ENCODE data around the gene APP.
"Not testable (repeated sequence)": the region's sequence is repeated elsewhere in the genome, so short reads cannot be mapped to it uniquely, and the experiment has no call there.

The APP gene

GRCh38 chr21:26022598-26023337 lies 147.8 kb downstream of the APP start:
- not testable (repeated sequence) for DNase-seq (ENCODE audit: low spot score)

DNA sequence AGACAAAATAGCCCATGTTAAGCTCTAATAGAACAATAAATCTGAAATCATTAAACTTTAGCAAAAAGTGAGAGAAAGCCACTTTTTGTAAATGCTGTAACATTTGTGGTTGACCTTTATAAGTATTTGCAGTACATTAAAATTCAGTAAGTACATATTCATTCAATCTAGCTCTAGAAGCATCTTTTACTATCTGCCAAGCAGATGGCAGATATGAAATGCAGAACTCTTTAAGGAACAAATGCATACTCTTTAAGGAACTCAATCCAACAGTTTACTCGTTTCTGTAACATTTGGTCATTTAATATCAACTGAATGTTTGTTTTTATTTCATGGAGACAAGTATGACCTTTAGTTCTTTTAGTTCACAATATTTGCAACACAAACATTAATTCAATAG lies 150.1 kb downstream of the APP start:
- no peak for DNase-seq (ENCODE audit: low spot score)

DNA sequence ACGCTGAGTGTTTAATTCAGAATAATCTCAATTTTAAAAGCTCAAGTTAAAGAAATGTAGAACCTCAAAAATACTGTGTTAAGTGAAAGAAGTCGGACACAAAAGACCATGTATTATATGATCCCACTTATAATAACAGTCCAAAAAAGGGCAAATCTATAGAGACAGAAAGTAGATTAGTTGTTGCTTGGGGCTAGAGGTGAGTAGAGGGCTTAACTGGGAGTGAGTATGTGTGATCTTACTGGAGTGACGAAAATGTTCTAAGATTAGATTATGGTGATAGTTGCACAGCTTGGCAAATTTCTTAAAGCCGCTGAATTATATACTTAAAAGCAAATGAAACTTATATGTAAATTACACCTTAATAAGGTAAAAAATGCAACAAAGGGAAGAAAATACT lies 150.5 kb downstream of the APP start:
- DNase-seq (ENCODE audit: low spot score), result no peak

GRCh38 chr21:26019236-26019635 lies 151.3 kb downstream of the APP start:
- no peak for DNase-seq (ENCODE audit: low spot score)

DNA sequence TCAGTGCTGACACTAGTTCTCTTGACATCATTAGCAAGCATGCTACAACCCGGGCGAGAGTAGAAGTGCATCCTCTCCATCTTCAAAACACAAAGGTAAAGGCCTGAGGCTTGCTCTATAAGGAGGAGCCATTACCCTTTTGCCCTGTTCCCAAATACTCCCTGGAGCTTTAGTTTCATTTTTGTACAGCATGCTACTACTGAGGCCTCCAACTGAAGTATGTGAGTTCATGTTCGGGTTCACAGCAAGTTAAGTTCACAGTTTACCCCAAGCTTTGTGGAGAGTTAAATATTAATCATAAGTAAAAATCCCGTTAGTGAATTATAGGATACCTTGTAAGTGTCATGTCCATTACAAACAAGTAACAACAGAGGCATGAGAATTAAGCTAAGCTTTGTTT lies 156.6 kb downstream of the APP start:
- DNase-seq (ENCODE audit: low spot score), result no peak

DNA sequence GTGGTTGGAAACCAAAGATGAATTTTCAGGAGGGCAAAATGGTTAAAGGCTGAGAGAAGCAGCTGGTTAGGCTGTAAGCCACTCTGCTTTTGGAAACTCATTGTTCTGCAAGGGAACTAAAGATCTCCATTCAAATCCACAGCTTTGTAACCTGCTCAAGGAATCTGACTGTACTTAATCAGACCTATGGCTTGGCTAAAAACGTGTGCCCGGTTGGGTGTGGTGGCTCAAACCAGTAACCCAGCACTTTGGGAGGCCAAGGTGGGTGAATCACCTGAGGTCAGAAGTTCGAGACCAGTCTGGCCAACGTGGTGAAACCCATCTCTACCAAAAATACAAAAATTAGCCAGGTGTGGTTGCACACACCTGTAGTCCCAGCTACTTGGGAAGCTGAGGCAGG lies 158.1 kb downstream of the APP start:
- DNase-seq (ENCODE audit: low spot score), result not testable (repeated sequence)

GRCh38 chr21:26011292-26011940 lies 159.2 kb downstream of the APP start:
- DNase-seq (ENCODE audit: low spot score), result no peak

GRCh38 chr21:26007951-26008498 lies 162.5 kb downstream of the APP start:
- peak; percentile 24 for DNase-seq (ENCODE audit: low spot score)

DNA sequence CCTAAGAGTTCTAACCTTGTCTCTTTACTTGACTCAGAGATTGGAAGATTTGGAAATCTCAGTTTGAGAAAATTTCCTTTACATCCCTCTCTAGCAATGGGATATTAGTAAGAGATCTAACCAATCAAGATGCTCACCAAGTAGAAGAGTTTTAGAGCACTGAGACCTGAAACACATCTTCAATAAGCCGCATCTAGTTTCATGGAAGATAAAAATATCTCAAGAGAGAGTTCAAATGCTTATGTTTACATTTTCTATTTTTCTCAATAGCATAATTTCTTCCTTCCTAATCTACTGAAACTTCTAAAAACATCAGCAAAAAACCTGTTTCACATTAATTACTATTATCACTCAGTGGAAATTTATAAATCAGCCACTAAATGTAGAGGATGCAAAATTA lies 165.1 kb downstream of the APP start:
- no peak for DNase-seq (ENCODE audit: low spot score)

DNA sequence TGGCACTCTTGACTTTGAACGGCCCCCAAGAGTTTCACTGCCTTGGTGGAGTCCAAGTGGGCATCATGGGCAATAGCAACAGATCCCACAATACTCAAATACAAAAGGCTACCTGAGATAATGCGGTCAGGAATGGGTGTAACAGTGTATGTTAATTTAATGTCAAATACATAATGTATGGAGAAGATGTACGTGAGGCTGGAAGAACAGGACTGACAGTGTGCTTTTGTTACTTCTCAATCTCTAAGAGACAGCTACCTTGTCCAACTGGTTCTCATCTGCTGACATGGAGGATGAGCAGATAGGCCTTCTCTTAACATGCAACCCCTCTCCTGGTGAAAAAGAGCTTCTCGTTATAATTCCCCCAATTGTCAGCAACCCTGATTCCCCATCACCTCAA lies 167.2 kb downstream of the APP start:
- DNase-seq (ENCODE audit: low spot score), result no peak

DNA sequence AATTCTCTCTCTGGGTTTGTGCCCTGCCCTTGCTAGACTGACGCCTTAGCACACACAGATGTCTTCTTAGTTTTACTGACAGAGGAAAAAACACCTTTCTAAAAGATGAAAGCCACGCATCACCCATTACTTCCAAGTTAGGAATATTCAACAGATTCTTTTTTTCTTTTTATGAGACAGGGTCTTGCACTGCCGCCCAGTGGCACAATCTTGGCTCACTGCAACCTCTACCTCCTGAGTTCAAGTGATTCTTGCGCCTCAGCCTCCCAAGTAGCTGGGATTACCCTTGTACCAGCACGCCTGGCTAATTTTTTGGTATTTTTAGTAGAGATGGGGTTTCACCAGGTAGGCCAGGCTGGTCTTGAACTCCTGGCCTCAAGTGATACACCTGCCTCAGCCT lies 169.2 kb downstream of the APP start:
- no peak for DNase-seq (ENCODE audit: low spot score)

DNA sequence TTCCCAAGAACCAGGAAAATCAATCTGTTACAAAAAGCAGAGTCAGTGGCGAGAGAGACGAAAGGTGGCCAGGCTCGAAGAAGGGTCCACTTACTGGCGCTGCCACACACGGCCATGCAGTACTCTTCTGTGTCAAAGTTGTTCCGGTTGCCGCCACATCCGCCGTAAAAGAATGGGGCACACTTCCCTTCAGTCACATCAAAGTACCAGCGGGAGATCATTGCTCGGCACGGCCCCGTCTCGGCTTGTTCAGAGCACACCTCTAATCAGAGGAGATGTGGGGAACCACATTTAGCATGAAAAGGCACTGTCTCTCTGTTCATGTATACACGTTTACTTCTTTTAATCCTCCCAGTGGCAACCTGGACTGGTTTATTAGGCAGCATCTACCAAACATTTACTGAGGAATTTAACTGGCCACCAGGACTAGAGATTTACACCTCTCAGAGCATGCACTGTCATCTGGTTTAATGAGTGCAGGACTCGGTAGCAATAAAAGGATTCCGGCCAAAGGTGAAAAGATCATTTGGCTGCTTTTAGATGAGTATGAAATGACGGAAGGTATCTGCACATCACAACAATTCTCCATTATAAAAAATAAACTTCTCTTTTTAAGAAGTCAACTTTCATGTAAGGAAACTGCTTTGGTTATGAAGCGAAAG lies 170.5 kb downstream of the APP start:
- DNase-seq (ENCODE audit: low spot score), result no peak

- no peak for DNase-seq (ENCODE audit: low spot score)
Observed at GRCh38 chr21:25997788-25998611, 172.6 kb downstream of the APP start.

DNA sequence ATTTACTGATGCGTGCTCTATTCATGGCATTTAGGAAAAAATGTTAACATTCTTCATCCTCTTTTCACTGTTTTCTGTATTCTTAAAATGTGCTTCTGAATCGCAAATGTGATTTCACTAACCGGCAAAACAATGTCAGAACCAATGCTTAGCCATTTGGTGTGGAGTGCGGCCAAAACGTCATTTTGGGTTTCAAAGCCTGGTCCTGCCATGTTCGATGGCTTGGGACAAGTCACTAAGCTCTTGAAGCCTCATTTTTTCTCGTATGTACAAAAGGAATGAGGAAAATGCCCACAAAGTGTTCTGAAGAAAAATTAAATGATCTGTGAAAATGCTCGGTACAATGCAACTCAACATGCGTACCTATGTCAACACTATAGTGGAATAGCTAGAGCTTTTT lies 175.3 kb downstream of the APP start:
- DNase-seq (ENCODE audit: low spot score), result no peak

DNA sequence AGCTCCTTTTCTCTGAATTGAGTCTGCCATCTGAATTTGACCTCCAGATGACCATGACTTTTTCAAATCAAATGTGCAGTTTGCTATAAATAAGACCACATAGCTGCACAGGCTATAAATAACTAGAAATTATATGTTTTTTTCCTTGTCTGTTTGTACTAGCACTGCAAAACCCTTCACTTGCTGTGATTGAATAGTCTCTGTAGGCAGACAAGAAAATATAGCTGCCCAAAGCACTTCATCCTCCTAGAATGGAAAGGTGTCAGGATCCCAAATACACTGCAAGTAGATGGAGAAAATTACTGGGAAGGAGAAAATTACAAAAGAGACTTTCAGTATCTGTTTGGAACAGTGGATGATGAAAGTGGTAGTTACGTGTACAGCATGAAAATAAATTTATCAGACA lies 175.8 kb downstream of the APP start:
- no peak for DNase-seq (ENCODE audit: low spot score)

GRCh38 chr21:25988738-25989137 lies 181.8 kb downstream of the APP start:
- DNase-seq (ENCODE audit: low spot score), result no peak

DNA sequence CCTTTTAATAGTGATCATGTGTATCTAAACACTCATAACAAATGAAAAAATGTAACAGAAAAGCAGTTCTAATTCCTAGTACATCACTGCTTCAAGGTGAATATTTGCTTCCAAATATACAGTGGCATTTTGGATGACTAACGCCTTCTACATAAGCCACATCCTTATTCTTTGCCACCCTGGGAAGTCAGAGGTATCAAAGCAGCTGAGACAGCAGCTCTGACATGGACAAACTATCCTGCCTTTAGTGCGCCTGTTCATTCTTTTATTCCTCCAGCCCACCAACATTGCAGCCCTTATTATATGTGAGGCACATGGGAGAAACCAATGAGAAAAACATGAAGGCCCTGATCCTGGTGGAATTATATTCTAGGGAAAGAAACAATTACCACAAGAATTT lies 183.0 kb downstream of the APP start:
- DNase-seq (ENCODE audit: low spot score), result no peak

DNA sequence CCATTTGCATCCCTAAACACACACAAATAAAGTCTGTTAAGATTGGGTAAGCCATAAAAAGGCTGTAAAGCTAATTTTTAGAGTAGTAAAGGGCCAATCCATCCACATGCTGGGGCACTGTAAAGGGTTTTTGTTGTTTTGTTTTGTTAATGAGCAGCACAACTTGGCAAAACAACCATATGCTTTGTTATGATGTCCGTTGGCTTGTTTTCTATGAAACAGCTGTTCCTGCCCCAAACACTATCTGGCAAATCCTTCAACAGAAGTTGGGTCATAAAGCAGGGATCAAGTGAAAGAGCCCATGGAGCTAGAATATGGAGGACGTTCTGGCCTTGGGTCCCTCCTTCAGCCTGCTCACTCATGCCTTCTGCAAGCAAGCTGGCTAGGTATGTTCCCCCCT lies 183.6 kb downstream of the APP start:
- no peak for DNase-seq (ENCODE audit: low spot score)

DNA sequence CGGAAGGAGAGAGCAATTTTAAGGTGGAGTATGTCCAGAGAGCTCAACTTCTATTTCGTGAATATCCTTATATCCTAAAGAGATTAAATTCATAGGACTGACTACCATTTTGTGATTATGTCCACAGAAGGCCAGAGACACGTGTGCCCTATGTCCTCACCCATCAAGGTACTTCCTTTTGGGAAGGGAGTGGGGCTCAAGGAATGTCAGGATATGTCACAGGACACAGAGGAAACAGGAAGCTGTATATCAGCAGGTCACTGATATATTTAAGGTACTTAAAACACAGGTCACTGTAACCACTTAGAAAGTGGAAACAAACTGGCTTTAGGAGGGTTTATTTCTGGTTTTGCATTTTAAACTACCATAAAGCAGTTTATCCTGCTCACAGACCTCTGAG lies 184.6 kb downstream of the APP start:
- DNase-seq (ENCODE audit: low spot score), result no peak

- no peak for DNase-seq (ENCODE audit: low spot score)
Observed at GRCh38 chr21:25984538-25984937, 186.0 kb downstream of the APP start.

DNA sequence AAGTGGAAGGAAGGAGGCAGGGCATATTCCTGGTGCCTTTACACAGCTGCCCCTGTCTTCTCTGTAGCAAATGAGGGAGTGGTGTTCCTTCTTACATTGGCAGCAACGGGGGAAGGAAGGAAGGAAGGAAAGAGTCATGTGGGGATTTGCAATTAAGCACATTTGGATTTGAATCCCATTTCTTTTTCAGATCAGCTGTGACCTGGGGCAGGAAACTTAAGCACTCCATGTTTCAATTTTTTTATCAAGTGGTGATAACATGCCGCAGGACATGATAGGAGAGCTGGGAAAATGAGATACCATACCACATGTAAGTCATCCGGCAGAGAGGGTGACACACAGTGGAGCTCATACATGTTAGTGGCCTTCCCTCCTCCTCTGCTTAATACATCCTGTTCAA lies 186.8 kb downstream of the APP start:
- DNase-seq (ENCODE audit: low spot score), result no peak

GRCh38 chr21:25980710-25981109 lies 189.9 kb downstream of the APP start:
- DNase-seq (ENCODE audit: low spot score), result no peak
